HG03103 (cell line): ENCODE data around the gene TRAF3.
"Not testable (repeated sequence)": the region's sequence is repeated elsewhere in the genome, so short reads cannot be mapped to it uniquely, and the experiment has no call there.

ENCODE experiments used
- ATAC-seq: cut with Tn5 transposase; IDR thresholded peaks from one replicate; pipeline ENCODE4 v1.9.1; 2021; ENCODE audit warnings: low read depth; ENCODE audit not compliant: unreplicated experiment

The TRAF3 gene

GRCh38 chr14:102918438-102918837 lies 141.2 kb downstream of the TRAF3 start:
- ATAC-seq, result no peak

- no peak for ATAC-seq
These were observed 143.2 kb downstream of the TRAF3 start for GRCh38 chr14:102920273-102920997.

GRCh38 chr14:102920998-102921304 lies 143.7 kb downstream of the TRAF3 start:
- ATAC-seq, result no peak

- no peak for ATAC-seq
These were observed 145.4 kb downstream of the TRAF3 start, which contains the start of gene AMN for GRCh38 chr14:102922490-102923200. AMN (plus strand) TSS chr14:102922663; CDS start chr14:102922689, 26 bp downstream.

- ATAC-seq, result no peak
These were observed 146.1 kb downstream of the TRAF3 start for GRCh38 chr14:102923201-102923924.

- ATAC-seq, result no peak
These were observed 146.8 kb downstream of the TRAF3 start for GRCh38 chr14:102923925-102924486.

- no peak for ATAC-seq
These were observed 147.7 kb downstream of the TRAF3 start for GRCh38 chr14:102924632-102925588.

GRCh38 chr14:102925646-102926045 lies 148.4 kb downstream of the TRAF3 start:
- no peak for ATAC-seq

GRCh38 chr14:102926104-102926503 lies 148.9 kb downstream of the TRAF3 start:
- ATAC-seq, result no peak

- not testable (repeated sequence) for ATAC-seq
These were observed 149.6 kb downstream of the TRAF3 start for GRCh38 chr14:102926840-102927239.

- ATAC-seq, result no peak
These were observed 150.2 kb downstream of the TRAF3 start for GRCh38 chr14:102927346-102927877.

GRCh38 chr14:102927878-102928411 lies 150.7 kb downstream of the TRAF3 start:
- ATAC-seq, result no peak

GRCh38 chr14:102928412-102929240 lies 151.4 kb downstream of the TRAF3 start:
- peak; percentile 48 for ATAC-seq

GRCh38 chr14:102929241-102930137 lies 152.2 kb downstream of the TRAF3 start:
- ATAC-seq, result no peak

- no peak for ATAC-seq
These were observed 153.0 kb downstream of the TRAF3 start for GRCh38 chr14:102930138-102930752.

- no peak for ATAC-seq
These were observed 153.7 kb downstream of the TRAF3 start for GRCh38 chr14:102930753-102931579.
